OCI-LY7 (cell line): Measurements from ENCODE around the gene BFSP1. TPM values are rescaled to one million over a fixed set of nuclear protein-coding genes. Genes with fewer than 3 reads are reported as not detected.

Source experiments
- BruUV-seq: library from RNA; stranded (reverse); fragments of 400-500 nt; replicated peaks from 2 replicates; lab custom pipeline; 2021; lab: Mats Ljungman, UMichigan
- CTCF ChIA-PET: fragments of 300-600 bp; sonication (Branson Sonifier 250); formaldehyde crosslinking; loops from one replicate; lab custom pipeline; 2022; ENCODE audit warnings: antibody characterized with exemption; ENCODE audit not compliant: unreplicated experiment; lab: Charles Lee
- POLR2A ChIA-PET: fragments of 300-600 bp; sonication (Branson Sonifier 250); formaldehyde crosslinking; loops from one replicate; lab custom pipeline; 2022; ENCODE audit warnings: antibody characterized with exemption; lab: Charles Lee
- DNase-seq: peaks from one replicate; pipeline ENCODE4 v3.0.0-alpha.2; 2015; ENCODE audit warnings: low spot score
- H2AFZ ChIP-seq: fragments of 200-600 bp; sonication (generic), shearing (Covaris generic); 2 replicates; pipeline ENCODE4 v1.6.1; 2014; ENCODE audit warnings: mild to moderate bottlenecking, antibody characterized with exemption, low read length, moderate library complexity
- H3K27ac ChIP-seq: fragments of 200-600 bp; sonication (generic); 2 replicates; pipeline ENCODE4 v1.5.1; 2014; ENCODE audit warnings: mixed run types, low read depth, mild to moderate bottlenecking, moderate library complexity, low read length, inconsistent platforms; ENCODE audit not compliant: poor library complexity, severe bottlenecking
- H3K36me3 ChIP-seq: fragments of 200-600 bp; sonication (generic); 2 replicates; pipeline ENCODE4 v1.6.1; 2014; ENCODE audit warnings: mild to moderate bottlenecking, antibody characterized with exemption, low read length, moderate library complexity, mixed read lengths; ENCODE audit not compliant: insufficient read depth
- H3K4me1 ChIP-seq: fragments of 200-600 bp; sonication (generic); 2 replicates; pipeline ENCODE4 v1.5.1; 2014; ENCODE audit warnings: mild to moderate bottlenecking, low read length; ENCODE audit not compliant: insufficient read depth, poor library complexity, severe bottlenecking
- H3K4me2 ChIP-seq: fragments of 200-600 bp; sonication (generic); 2 replicates; pipeline ENCODE4 v1.6.1; 2014; ENCODE audit warnings: mild to moderate bottlenecking, low read length
- H3K4me3 ChIP-seq: fragments of 200-600 bp; sonication (generic); 2 replicates; pipeline ENCODE4 v1.5.1; 2014; ENCODE audit warnings: mild to moderate bottlenecking, low read depth, low read length; ENCODE audit not compliant: poor library complexity, severe bottlenecking
- H3K79me2 ChIP-seq: fragments of 200-600 bp; sonication (generic); 2 replicates; pipeline ENCODE4 v1.6.1; 2016; ENCODE audit warnings: low read depth, mild to moderate bottlenecking, low read length, moderate library complexity, mixed read lengths; ENCODE audit not compliant: insufficient read depth
- H3K9me2 ChIP-seq: fragments of 200-600 bp; sonication (generic); 2 replicates; pipeline ENCODE4 v1.6.1; 2016; ENCODE audit warnings: mild to moderate bottlenecking, low read length, mixed read lengths; ENCODE audit not compliant: insufficient read depth
- H3K9me3 ChIP-seq: fragments of 200-600 bp; sonication (generic); 2 replicates; pipeline ENCODE4 v1.6.1; 2014; ENCODE audit warnings: mild to moderate bottlenecking, mixed run types, low read length, mixed read lengths
- H4K20me1 ChIP-seq: fragments of 200-600 bp; sonication (generic); 2 replicates; pipeline ENCODE4 v1.6.1; 2014; ENCODE audit warnings: mild to moderate bottlenecking, antibody characterized with exemption, low read length, moderate library complexity, mixed read lengths; ENCODE audit not compliant: insufficient read depth
- CTCF ChIP-seq: fragments of 200-600 bp; sonication (generic); conservative IDR thresholded peaks from 2 replicates; pipeline ENCODE4 v1.5.1; 2014; ENCODE audit warnings: mild to moderate bottlenecking, antibody characterized with exemption, low read length, moderate library complexity, mixed read lengths
- EZH2phosphoT487 ChIP-seq: fragments of 200-600 bp; sonication (generic); IDR thresholded peaks from 2 replicates; pipeline ENCODE4 v1.6.1; 2018; ENCODE audit warnings: low read depth, borderline replicate concordance, mild to moderate bottlenecking, mixed run types, antibody characterized with exemption, low read length, moderate library complexity, mixed read lengths
- intact Hi-C: fragments of 100-400 bp; cut with micrococcal nuclease; formaldehyde crosslinking; loops from one replicate; pipeline ENCODE4 v1.10.0; 2022; ENCODE audit not compliant: unreplicated experiment
- total RNA-seq, 2 experiments: library from RNA; depleted of rRNA in 1 of 2; stranded (reverse); fragments of >200 nt in 1 of 2; shearing (Covaris generic) in 1 of 2; gene quantifications; 2 replicates each; pipeline ENCODE4 v1.2.3, GENCODE V29; 2014 to 2022

BFSP1 gene
- total RNA-seq, 2 experiments from 2014 or later, result not detected

GRCh38 chr20:17570347-17571152, 39.4 kb upstream of the BFSP1 start:
- H2AFZ ChIP-seq, result peak overlapping the region; percentile 79
- peak overlapping the region; percentile 94 for H3K4me2 ChIP-seq
- intact Hi-C loops, result loop anchor here (2.0 kb wide), 1 partner anchor 78 kb away; no protein-coding TSS in a partner anchor
- CTCF ChIA-PET, result interaction anchor here (0.6 to 0.9 kb wide), 3 partner anchors 34 to 1014 kb away, joined by 3 to 4 read pairs (median 3); partner anchors contain the start of gene BANF2
- peak; percentile 46 for DNase-seq
- TF ChIP-seq EZH2phosphoT487 (no peak), CTCF (peak; percentile 58)
- H4K20me1 ChIP-seq, result no peaks in the 10 kb centered on the region
- no peaks in the 10 kb centered on the region for H3K9me2 ChIP-seq
- H3K9me3 ChIP-seq, result no peaks in the 10 kb centered on the region
- peaks cover 13% of the 10 kb centered on the region for H3K4me1 ChIP-seq
- peaks cover 17% of the 10 kb centered on the region; the same call in 1 of the 2 replicates for H3K79me2 ChIP-seq
- H3K4me3 ChIP-seq, result peak overlapping the region; percentile 85
- POLR2A ChIA-PET, result interaction anchor here (0.5 to 3.7 kb wide), 17 partner anchors 16 to 896 kb away, joined by 3 to 15 read pairs (median 3); partner anchors contain the start of gene DZANK1
- BruUV-seq, result no TSS peak
- H3K36me3 ChIP-seq, result no peaks in the 10 kb centered on the region
- peak overlapping the region; percentile 35 for H3K27ac ChIP-seq

GRCh38 chr20:17569616-17570346, 38.6 kb upstream of the BFSP1 start, which contains the start of gene DSTN:
DSTN (plus strand) TSS chr20:17570075; CDS start chr20:17570209, 134 bp downstream.
- intact Hi-C loops, result loop anchor here (2.0 kb wide), 1 partner anchor 79 kb away; no protein-coding TSS in a partner anchor
- peak within 1 kb of the TSS; percentile 94 for H3K4me2 ChIP-seq
- H3K4me1 ChIP-seq, result peaks cover 13% of the 10 kb centered on the region
- H3K27ac ChIP-seq, result peak within 1 kb of the TSS; percentile 35
- H3K79me2 ChIP-seq, result peaks cover 17% of the 10 kb centered on the region; the same call in 1 of the 2 replicates
- peak within 1 kb of the TSS; percentile 85 for H3K4me3 ChIP-seq
- H3K9me3 ChIP-seq, result no peaks in the 10 kb centered on the region
- peak within 1 kb of the TSS; percentile 79 for H2AFZ ChIP-seq
- TF ChIP-seq CTCF, result no peak
- TF ChIP-seq EZH2phosphoT487, result no peak
- no peaks in the 10 kb centered on the region for H3K36me3 ChIP-seq
- CTCF ChIA-PET, result interaction anchor here (0.7 kb wide), 1 partner anchor 1015 kb away, joined by 3 read pairs; no protein-coding TSS in a partner anchor
- DNase-seq, result peak; percentile 91
- POLR2A ChIA-PET, result interaction anchor here (0.5 to 1.9 kb wide), 10 partner anchors 20 to 712 kb away, joined by 3 to 5 read pairs (median 3); no protein-coding TSS in a partner anchor
- no TSS peak for BruUV-seq
- no peaks in the 10 kb centered on the region for H4K20me1 ChIP-seq
- no peaks in the 10 kb centered on the region for H3K9me2 ChIP-seq
